ENCODE data around the gene GPRIN1. TPM values are rescaled to one million over a fixed set of nuclear protein-coding genes. Genes with fewer than 3 reads are reported as not detected.
A peak's percentile ranks its signal among the peaks of the same experiment; 100 is the strongest.
"Not testable (repeated sequence)": the region's sequence is repeated elsewhere in the genome, so short reads cannot be mapped to it uniquely, and the experiment has no call there.

The GPRIN1 gene
- total RNA-seq, 1 experiment from 2014 or later = 14.2 TPM

GRCh38 chr5:176565760-176566288 is 44.1 kb downstream of the GPRIN1 start:
- Histone ChIP-seq H3K36me3 (replicated peaks; ENCODE audit: control insufficient read depth, insufficient read depth, low read length) (no peaks in the 10 kb centered on the region), H3K27me3 (ENCODE audit: control insufficient read depth, insufficient read depth, low read length) (no peaks in the 10 kb centered on the region), H3K4me3 (ENCODE audit: insufficient read depth, low read depth, low read length) (no peak overlapping the region)
- DNase-seq = no peak

GRCh38 chr5:176564002-176564401 is 46.0 kb downstream of the GPRIN1 start:
- no peak for DNase-seq
- no peaks in the 10 kb centered on the region for H3K27me3 ChIP-seq (ENCODE audit: control insufficient read depth, insufficient read depth, low read length)
- no peaks in the 10 kb centered on the region for H3K36me3 ChIP-seq (replicated peaks; ENCODE audit: control insufficient read depth, insufficient read depth, low read length)
- H3K4me3 ChIP-seq (ENCODE audit: insufficient read depth, low read depth, low read length) = no peak overlapping the region

DNA sequence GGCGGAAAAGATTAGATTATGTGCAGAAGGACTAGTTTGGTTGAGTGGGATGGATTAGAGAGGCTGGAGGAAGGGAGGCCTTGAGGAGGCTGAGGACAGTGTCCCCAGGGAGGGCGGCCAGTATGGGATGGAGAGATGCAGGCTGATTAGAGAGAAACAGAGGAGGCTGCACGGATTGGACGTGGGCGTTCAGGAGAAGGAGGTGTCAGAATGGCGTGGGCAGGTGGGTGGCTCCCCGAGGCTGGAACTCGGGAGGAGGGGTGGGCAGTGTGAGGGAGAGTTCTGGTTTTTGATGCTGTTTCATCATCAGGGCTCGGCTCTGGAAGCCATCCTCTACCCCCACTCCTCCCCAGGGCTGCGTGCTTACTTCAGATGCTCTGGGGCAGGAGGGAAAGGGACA is 47.8 kb downstream of the GPRIN1 start:
- H3K27me3 ChIP-seq (ENCODE audit: control insufficient read depth, insufficient read depth, low read length) = no peaks in the 10 kb centered on the region
- DNase-seq = peak; percentile 32
- H3K4me3 ChIP-seq (ENCODE audit: insufficient read depth, low read depth, low read length) = no peak overlapping the region
- H3K36me3 ChIP-seq (replicated peaks; ENCODE audit: control insufficient read depth, insufficient read depth, low read length) = no peaks in the 10 kb centered on the region

DNA sequence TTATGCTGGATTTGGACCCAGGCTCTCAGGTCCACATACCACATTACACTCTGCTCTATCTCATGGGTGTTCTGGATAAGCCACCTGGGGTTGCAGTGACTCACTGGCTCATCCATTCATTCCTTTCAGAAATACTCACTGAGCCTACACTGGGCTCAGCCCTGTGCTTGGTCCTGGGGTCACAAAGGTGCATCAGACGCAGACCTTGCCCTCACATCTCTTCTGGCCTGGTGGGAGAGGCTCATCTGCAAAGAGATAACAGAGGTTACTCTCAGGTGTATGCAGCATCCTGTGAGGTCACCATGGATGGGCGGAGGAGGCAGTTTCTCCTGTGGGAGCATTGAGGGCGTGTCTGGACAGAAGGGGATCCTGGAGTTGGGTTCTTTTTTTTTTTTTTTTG is 48.7 kb downstream of the GPRIN1 start:
- H3K27me3 ChIP-seq (ENCODE audit: control insufficient read depth, insufficient read depth, low read length) = no peaks in the 10 kb centered on the region

DNA sequence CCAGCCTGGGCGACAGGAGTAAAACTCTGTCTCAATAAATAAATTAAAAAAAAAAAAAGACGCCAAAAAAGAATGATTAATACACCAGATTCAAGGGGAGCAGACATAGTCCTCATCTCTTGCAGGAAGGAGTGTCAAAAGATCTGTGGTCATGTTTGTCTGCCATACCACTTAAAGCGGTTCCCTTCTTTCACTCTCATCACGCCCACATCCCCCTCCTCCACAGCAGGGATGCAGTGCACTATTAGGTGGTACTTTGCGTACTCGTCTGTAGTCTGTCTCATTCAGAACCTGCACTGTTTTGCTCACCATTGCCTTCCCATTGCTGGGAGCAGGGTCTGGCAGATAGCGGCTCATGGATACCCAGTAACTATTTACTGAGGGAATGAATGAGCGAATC is 49.6 kb downstream of the GPRIN1 start:
- no peaks in the 10 kb centered on the region for H3K36me3 ChIP-seq (replicated peaks; ENCODE audit: control insufficient read depth, insufficient read depth, low read length)
- DNase-seq = peak; percentile 40
- no peaks in the 10 kb centered on the region for H3K27me3 ChIP-seq (ENCODE audit: control insufficient read depth, insufficient read depth, low read length)
- H3K4me3 ChIP-seq (ENCODE audit: insufficient read depth, low read depth, low read length) = no peak overlapping the region

More for the DNA sequence above, 48.7 kb downstream of the GPRIN1 start:
- Histone ChIP-seq H3K4me3 (ENCODE audit: insufficient read depth, low read depth, low read length) (no peak overlapping the region), H3K36me3 (replicated peaks; ENCODE audit: control insufficient read depth, insufficient read depth, low read length) (no peaks in the 10 kb centered on the region)
- DNase-seq = no peak

- H3K36me3 ChIP-seq (replicated peaks; ENCODE audit: control insufficient read depth, insufficient read depth, low read length) = no peaks in the 10 kb centered on the region
- DNase-seq = peak; percentile 71
- H3K27me3 ChIP-seq (ENCODE audit: control insufficient read depth, insufficient read depth, low read length) = no peaks in the 10 kb centered on the region
- no peak overlapping the region for H3K4me3 ChIP-seq (ENCODE audit: insufficient read depth, low read depth, low read length)
Observed at GRCh38 chr5:176559683-176560082, 50.3 kb downstream of the GPRIN1 start.

DNA sequence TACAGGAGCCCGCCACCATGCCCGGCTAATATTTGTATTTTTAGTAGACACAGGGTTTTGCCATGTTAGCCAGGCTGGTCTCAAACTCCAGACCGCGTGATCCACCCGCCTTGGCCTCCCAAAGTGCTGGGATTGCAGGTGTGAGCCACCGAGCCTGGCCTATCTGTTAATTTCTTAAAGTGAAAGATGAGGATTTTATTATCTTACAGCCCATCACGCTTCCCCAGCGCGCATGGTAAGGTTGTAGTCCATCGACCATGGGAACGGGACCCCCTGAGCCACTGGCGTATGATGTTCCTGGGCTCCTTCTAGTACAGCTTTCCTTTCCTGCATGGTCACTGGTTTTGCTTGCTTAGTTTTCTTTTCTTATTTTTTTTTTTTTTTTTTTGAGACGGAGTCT is 52.1 kb downstream of the GPRIN1 start:
- Histone ChIP-seq H3K36me3 (replicated peaks; ENCODE audit: control insufficient read depth, insufficient read depth, low read length) (no peaks in the 10 kb centered on the region), H3K4me3 (ENCODE audit: insufficient read depth, low read depth, low read length) (no peak overlapping the region)
- no peak for DNase-seq

DNA sequence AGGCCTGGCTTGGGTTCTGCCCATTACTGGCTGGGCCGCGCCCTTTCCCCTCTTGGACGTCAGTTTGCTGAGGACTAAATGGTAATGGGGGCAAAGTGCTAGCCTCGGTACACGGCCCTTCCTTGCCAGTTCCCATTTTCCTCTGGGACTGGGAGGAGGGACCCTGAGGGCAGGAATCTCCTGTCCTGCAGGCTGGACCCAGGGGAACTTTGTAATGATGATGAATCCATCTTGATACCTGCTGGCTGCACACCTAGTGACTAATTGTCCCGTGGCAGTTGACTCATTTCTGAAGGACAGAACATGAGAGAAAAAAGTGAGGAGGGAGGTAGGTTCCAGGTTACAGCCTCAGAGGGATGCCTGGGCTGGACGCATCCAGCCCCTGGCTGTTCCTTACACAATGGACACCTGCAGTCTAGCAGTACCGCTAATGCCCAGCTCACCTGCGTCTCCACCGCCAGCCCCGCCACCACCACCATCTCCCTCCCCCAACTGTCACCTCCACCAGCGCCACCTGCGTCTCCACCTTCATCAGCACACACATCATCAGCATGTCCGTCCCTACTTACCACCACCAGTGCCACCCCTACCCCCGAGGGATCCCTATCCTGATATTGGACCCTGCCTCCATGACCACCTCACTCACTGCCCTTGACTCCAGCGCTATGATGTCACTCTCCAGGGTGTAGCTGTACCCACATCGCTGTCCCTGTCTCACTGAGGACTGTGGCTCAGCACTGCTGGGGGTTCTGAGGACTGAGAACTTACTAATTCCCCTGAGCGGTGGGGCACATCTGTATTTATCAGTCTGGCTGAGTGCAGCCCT is 56.5 kb downstream of the GPRIN1 start:
- Histone ChIP-seq H3K27me3 (ENCODE audit: control insufficient read depth, insufficient read depth, low read length) (no peaks in the 10 kb centered on the region; the same call in 1 of the 2 replicates), H3K4me3 (ENCODE audit: insufficient read depth, low read depth, low read length) (no peak overlapping the region), H3K36me3 (replicated peaks; ENCODE audit: control insufficient read depth, insufficient read depth, low read length) (no peaks in the 10 kb centered on the region)
- DNase-seq = no peak

More for the DNA sequence above, 52.1 kb downstream of the GPRIN1 start:
- H3K27me3 ChIP-seq (ENCODE audit: control insufficient read depth, insufficient read depth, low read length) = no peaks in the 10 kb centered on the region; the same call in 1 of the 2 replicates

- DNase-seq = no peak
- no peaks in the 10 kb centered on the region for H3K36me3 ChIP-seq (replicated peaks; ENCODE audit: control insufficient read depth, insufficient read depth, low read length)
- no peaks in the 10 kb centered on the region; the same call in 1 of the 2 replicates for H3K27me3 ChIP-seq (ENCODE audit: control insufficient read depth, insufficient read depth, low read length)
- no peak overlapping the region for H3K4me3 ChIP-seq (ENCODE audit: insufficient read depth, low read depth, low read length)
Observed at GRCh38 chr5:176552332-176552869, 57.6 kb downstream of the GPRIN1 start.

DNA sequence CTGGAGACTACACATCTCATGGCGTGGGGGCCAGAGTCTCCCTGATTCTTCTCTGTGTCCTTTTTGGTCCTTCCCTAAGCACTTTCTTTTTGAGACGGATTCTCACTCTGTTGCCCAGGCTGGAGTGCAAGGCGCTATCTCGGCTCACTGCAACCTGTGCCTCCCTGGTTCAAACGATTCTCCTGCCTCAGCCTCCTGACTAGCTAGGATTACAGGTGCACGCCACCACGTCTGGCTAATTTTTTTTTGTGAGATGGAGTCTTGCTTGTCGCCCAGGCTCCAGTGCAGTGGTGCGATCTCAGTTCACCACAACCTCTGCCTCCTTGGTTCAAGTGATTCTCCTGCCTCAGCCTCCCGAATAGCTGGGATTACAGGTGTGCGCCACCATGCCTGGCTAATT is 59.0 kb downstream of the GPRIN1 start:
- H3K36me3 ChIP-seq (replicated peaks; ENCODE audit: control insufficient read depth, insufficient read depth, low read length); H3K27me3 ChIP-seq (ENCODE audit: control insufficient read depth, insufficient read depth, low read length); H3K4me3 ChIP-seq (ENCODE audit: insufficient read depth, low read depth, low read length); DNase-seq: not testable (repeated sequence)

DNA sequence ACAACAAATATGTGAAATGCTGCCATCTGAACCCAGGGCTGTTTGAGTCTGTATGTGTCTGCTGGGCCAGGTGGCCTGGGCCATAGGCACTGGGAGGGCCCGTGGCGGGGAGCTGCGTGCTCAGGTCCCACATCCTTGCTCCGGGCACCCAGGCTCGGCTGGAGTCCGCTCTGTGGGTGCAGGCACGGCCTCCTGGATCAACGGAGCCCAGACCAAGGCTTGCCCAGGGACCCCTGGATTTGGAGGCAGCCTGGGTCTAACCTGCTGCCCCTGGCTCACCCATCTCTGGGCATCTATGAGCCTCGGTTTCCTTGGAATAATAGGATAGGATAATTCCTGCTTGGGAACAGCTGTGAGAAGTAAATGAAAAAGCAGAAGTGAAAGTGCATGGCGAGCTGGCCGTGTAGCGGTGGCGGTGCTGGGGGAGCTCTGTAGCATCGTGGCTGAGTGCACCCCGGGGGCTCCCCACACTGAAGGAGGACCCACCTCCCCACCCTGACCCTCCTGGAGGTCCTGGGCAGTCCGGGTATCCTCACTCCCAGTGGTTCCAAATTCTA is 59.6 kb downstream of the GPRIN1 start:
- H3K4me3 ChIP-seq (ENCODE audit: insufficient read depth, low read depth, low read length) = no peak overlapping the region
- DNase-seq = no peak
- no peaks in the 10 kb centered on the region; the same call in 1 of the 2 replicates for H3K27me3 ChIP-seq (ENCODE audit: control insufficient read depth, insufficient read depth, low read length)
- no peaks in the 10 kb centered on the region for H3K36me3 ChIP-seq (replicated peaks; ENCODE audit: control insufficient read depth, insufficient read depth, low read length)

DNA sequence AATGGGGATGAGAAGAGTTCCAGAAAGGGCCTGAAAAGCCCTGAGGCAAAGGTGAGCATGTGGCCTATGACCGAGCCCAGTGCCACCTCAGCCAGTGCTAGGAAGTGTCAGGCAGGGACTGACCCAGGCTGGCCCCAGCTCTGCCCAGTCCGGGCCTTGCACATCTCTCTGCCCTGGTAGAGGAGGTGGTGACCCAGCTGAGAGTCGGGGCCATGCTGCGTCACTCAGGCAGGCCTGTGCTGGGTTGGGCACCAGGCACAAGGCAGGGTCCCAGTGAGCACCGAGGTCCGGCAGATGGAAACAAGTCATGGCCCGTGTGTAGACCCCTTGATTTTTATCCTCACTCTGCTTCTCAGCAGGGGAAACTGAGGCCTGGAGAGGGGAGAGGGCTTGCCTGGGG is 60.1 kb downstream of the GPRIN1 start:
- no peak for DNase-seq
- Histone ChIP-seq H3K27me3 (ENCODE audit: control insufficient read depth, insufficient read depth, low read length) (no peaks in the 10 kb centered on the region; the same call in 1 of the 2 replicates), H3K4me3 (ENCODE audit: insufficient read depth, low read depth, low read length) (no peak overlapping the region), H3K36me3 (replicated peaks; ENCODE audit: control insufficient read depth, insufficient read depth, low read length) (no peaks in the 10 kb centered on the region)

GRCh38 chr5:176548967-176549444 is 61.0 kb downstream of the GPRIN1 start, which contains the start of gene CDHR2:
CDHR2 (plus strand) TSS chr5:176549342; CDS start chr5:176565353, 16,011 bp downstream.
- Histone ChIP-seq H3K4me3 (ENCODE audit: insufficient read depth, low read depth, low read length) (no peak within 1 kb of the TSS), H3K36me3 (replicated peaks; ENCODE audit: control insufficient read depth, insufficient read depth, low read length) (no peaks in the 10 kb centered on the region)

DNA sequence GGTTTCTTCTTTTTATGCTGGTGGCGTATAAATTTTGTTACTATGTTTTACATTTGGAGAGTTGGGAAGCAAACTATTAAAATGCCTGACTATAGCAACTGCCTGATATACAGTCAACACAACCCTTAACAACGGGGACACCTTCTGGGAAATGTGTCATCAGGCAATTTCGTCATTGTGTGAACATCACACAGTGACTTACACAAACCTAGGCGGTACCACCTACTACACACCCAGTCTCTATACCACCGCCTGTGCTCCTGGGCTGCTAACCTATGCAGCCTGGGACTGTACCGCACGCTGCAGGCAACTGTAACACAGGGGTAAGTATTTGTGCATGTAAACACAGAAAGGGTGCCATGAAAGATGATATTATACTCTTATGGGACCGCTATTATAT is 62.2 kb downstream of the GPRIN1 start:
- Histone ChIP-seq H3K27me3 (ENCODE audit: control insufficient read depth, insufficient read depth, low read length) (no peaks in the 10 kb centered on the region), H3K36me3 (replicated peaks; ENCODE audit: control insufficient read depth, insufficient read depth, low read length) (no peaks in the 10 kb centered on the region), H3K4me3 (ENCODE audit: insufficient read depth, low read depth, low read length) (no peak overlapping the region)
- DNase-seq = no peak

More at GRCh38 chr5:176548967-176549444, 61.0 kb downstream of the GPRIN1 start, which contains the start of gene CDHR2:
- H3K27me3 ChIP-seq (ENCODE audit: control insufficient read depth, insufficient read depth, low read length) = no peaks in the 10 kb centered on the region; the same call in 1 of the 2 replicates
- DNase-seq = no peak
